ACC112 (cell line): ENCODE data around the gene PTGDS.

ENCODE experiments used
- H2AFZ ChIP-seq: fragments of 200-600 bp; sonication (generic); one replicate; pipeline ENCODE4 v1.6.0; 2017; ENCODE audit warnings: antibody characterized with exemption, low read length; ENCODE audit not compliant: unreplicated experiment
- H3K27ac ChIP-seq: fragments of 200-600 bp; sonication (generic); 2 replicates; pipeline ENCODE4 v1.5.1; 2014; ENCODE audit warnings: low read depth, mild to moderate bottlenecking, antibody characterized with exemption, low read length, moderate library complexity
- H3K27me3 ChIP-seq: fragments of 200-600 bp; sonication (generic); 2 replicates; pipeline ENCODE4 v1.6.1; 2014; ENCODE audit warnings: mild to moderate bottlenecking, antibody characterized with exemption, low read length, moderate library complexity, mixed read lengths; ENCODE audit not compliant: insufficient read depth
- H3K36me3 ChIP-seq: fragments of 200-600 bp; sonication (generic); 2 replicates; pipeline ENCODE4 v1.6.1; 2016; ENCODE audit warnings: mild to moderate bottlenecking, antibody characterized with exemption, low read length, moderate library complexity, mixed read lengths; ENCODE audit not compliant: insufficient read depth
- H3K4me1 ChIP-seq: fragments of 200-600 bp; sonication (generic); one replicate; pipeline ENCODE4 v1.6.1; 2016; ENCODE audit warnings: low read length, mixed read lengths; ENCODE audit not compliant: insufficient read depth, unreplicated experiment, control insufficient read depth
- H3K4me3 ChIP-seq: fragments of 200-600 bp; sonication (generic); 2 replicates; pipeline ENCODE4 v1.5.1; 2014; ENCODE audit warnings: mild to moderate bottlenecking, low read depth, low read length
- H3K79me2 ChIP-seq: fragments of 200-600 bp; sonication (generic); one replicate; pipeline ENCODE4 v1.6.0; 2016; ENCODE audit warnings: low read length; ENCODE audit not compliant: control insufficient read depth, unreplicated experiment, insufficient read depth

The PTGDS gene

GRCh38 chr9:136952876-136953770 lies 24.2 kb upstream of the PTGDS start:
- H3K27ac ChIP-seq = no peak overlapping the region
- peaks cover 1% of the 10 kb centered on the region for H3K4me1 ChIP-seq
- H3K27me3 ChIP-seq = no peaks in the 10 kb centered on the region
- H3K79me2 ChIP-seq = no peaks in the 10 kb centered on the region
- H3K4me3 ChIP-seq = no peak overlapping the region
- no peak overlapping the region for H2AFZ ChIP-seq
- no peaks in the 10 kb centered on the region for H3K36me3 ChIP-seq

GRCh38 chr9:136953771-136954269 lies 23.5 kb upstream of the PTGDS start:
- Histone ChIP-seq H3K4me3 (no peak overlapping the region), H2AFZ (no peak overlapping the region), H3K27ac (no peak overlapping the region), H3K36me3 (no peaks in the 10 kb centered on the region), H3K79me2 (no peaks in the 10 kb centered on the region), H3K4me1 (no peaks in the 10 kb centered on the region), H3K27me3 (no peaks in the 10 kb centered on the region)

- Histone ChIP-seq H2AFZ (no peak overlapping the region), H3K27me3 (no peaks in the 10 kb centered on the region), H3K4me3 (no peak overlapping the region), H3K27ac (no peak overlapping the region), H3K36me3 (no peaks in the 10 kb centered on the region), H3K79me2 (no peaks in the 10 kb centered on the region), H3K4me1 (no peaks in the 10 kb centered on the region)
Observed at GRCh38 chr9:136954270-136955083, 22.8 kb upstream of the PTGDS start.

GRCh38 chr9:136955202-136955942 lies 21.9 kb upstream of the PTGDS start:
- Histone ChIP-seq H2AFZ (no peak overlapping the region), H3K36me3 (no peaks in the 10 kb centered on the region), H3K27ac (no peak overlapping the region), H3K4me3 (no peak overlapping the region), H3K79me2 (no peaks in the 10 kb centered on the region), H3K4me1 (no peaks in the 10 kb centered on the region), H3K27me3 (no peaks in the 10 kb centered on the region)

GRCh38 chr9:136955943-136956335 lies 21.4 kb upstream of the PTGDS start:
- no peaks in the 10 kb centered on the region for H3K4me1 ChIP-seq
- H3K27me3 ChIP-seq = no peaks in the 10 kb centered on the region
- H3K4me3 ChIP-seq = no peak overlapping the region
- H3K27ac ChIP-seq = no peak overlapping the region
- H3K79me2 ChIP-seq = no peaks in the 10 kb centered on the region
- no peaks in the 10 kb centered on the region for H3K36me3 ChIP-seq
- no peak overlapping the region for H2AFZ ChIP-seq

- Histone ChIP-seq H3K27me3 (no peaks in the 10 kb centered on the region), H3K27ac (no peak overlapping the region), H3K4me1 (no peaks in the 10 kb centered on the region), H2AFZ (no peak overlapping the region), H3K36me3 (no peaks in the 10 kb centered on the region), H3K79me2 (no peaks in the 10 kb centered on the region), H3K4me3 (no peak overlapping the region)
Observed at GRCh38 chr9:136956604-136957003, 20.7 kb upstream of the PTGDS start.

GRCh38 chr9:136957461-136957860 lies 19.8 kb upstream of the PTGDS start:
- no peak overlapping the region for H3K27ac ChIP-seq
- no peak overlapping the region for H3K4me3 ChIP-seq
- H3K4me1 ChIP-seq = no peaks in the 10 kb centered on the region
- H3K79me2 ChIP-seq = no peaks in the 10 kb centered on the region
- no peaks in the 10 kb centered on the region for H3K27me3 ChIP-seq
- no peaks in the 10 kb centered on the region for H3K36me3 ChIP-seq
- H2AFZ ChIP-seq = no peak overlapping the region

GRCh38 chr9:136957901-136958300 lies 19.4 kb upstream of the PTGDS start:
- Histone ChIP-seq H3K4me3 (no peak overlapping the region), H3K27me3 (no peaks in the 10 kb centered on the region), H3K4me1 (no peaks in the 10 kb centered on the region)

GRCh38 chr9:136958473-136958872 lies 18.8 kb upstream of the PTGDS start:
- H3K4me1 ChIP-seq = no peaks in the 10 kb centered on the region
- no peaks in the 10 kb centered on the region for H3K36me3 ChIP-seq
- no peak overlapping the region for H3K4me3 ChIP-seq
- no peak overlapping the region for H3K27ac ChIP-seq
- no peak overlapping the region for H2AFZ ChIP-seq
- no peaks in the 10 kb centered on the region for H3K79me2 ChIP-seq
- no peaks in the 10 kb centered on the region for H3K27me3 ChIP-seq

More at GRCh38 chr9:136957901-136958300, 19.4 kb upstream of the PTGDS start:
- no peaks in the 10 kb centered on the region for H3K79me2 ChIP-seq
- no peak overlapping the region for H2AFZ ChIP-seq
- no peaks in the 10 kb centered on the region for H3K36me3 ChIP-seq
- H3K27ac ChIP-seq = no peak overlapping the region
